K562 (cell line): ENCODE results near the gene TMEM143. TPM values are rescaled to one million over a fixed set of nuclear protein-coding genes. Genes with fewer than 3 reads are reported as not detected.

ENCODE experiments used
- ATAC-seq: fragments of 200-7000 bp; cut with Tn5 transposase; 3 replicates; pipeline ENCODE4 v1.9.1; 2020; ENCODE audit warnings: moderate library complexity
- BruUV-seq: library from RNA; stranded (reverse); fragments of 400-500 nt; replicated peaks from 2 replicates; lab custom pipeline; 2021; lab: Mats Ljungman, UMichigan
- CTCF ChIA-PET: fragments of 300-600 bp; formaldehyde crosslinking; extraction: SDS; loops from one replicate; lab custom pipeline; 2021; ENCODE audit warnings: low intra/inter-chr PET ratio; lab: Yijun Ruan, JAX
- POLR2A ChIA-PET: fragments of 300-600, 350-650 bp; sonication (Branson Sonifier 250); formaldehyde crosslinking; extraction: SDS; loops from one replicate; lab custom pipeline; 2021; ENCODE audit warnings: antibody characterized with exemption, inconsistent platforms; lab: Yijun Ruan, JAX
- DNase-seq, 4 experiments: peaks; one replicate each; pipeline versions ENCODE4 v3.0.0 to v3.0.0-alpha.2; 2011 to 2018; ENCODE audit warnings: low spot score in 3 of 4, mixed read lengths in 3 of 4; ENCODE audit errors: extremely low read depth in 1 of 4
- FAIRE-seq: peaks from 2 replicates; lab custom pipeline; 2011; peaks lifted over from hg19 to GRCh38; lab: Jason Lieb, UNC
- H2AFZ ChIP-seq: 2 replicates; pipeline ENCODE4 v1.6.0; 2011; ENCODE audit warnings: low read depth, low read length, control low read depth, inconsistent platforms
- H3K27ac ChIP-seq: fragments of 200-600 bp; 3 replicates; pipeline ENCODE4 v1.8.0; 2011; ENCODE audit warnings: low read depth, mild to moderate bottlenecking, control low read depth, inconsistent platforms, low read length, moderate library complexity, mixed read lengths; ENCODE audit errors: extremely low read depth
- H3K27me3 ChIP-seq, 2 experiments: fragments of 300-600 bp in 1 of 2; 2 replicates in 1 of 2; 3 replicates in 1 of 2; pipeline versions ENCODE4 v1.6.0 to v1.8.0; 2011; ENCODE audit warnings: inconsistent platforms in 2 of 2, low read length in 2 of 2, mild to moderate bottlenecking in 1 of 2, mixed read lengths in 1 of 2, moderate library complexity in 1 of 2; ENCODE audit not compliant: control insufficient read depth in 2 of 2, insufficient read depth in 2 of 2
- H3K36me3 ChIP-seq: fragments of 300-600 bp; 3 replicates; pipeline ENCODE4 v1.8.0; 2011; ENCODE audit warnings: mild to moderate bottlenecking, low read length, inconsistent platforms; ENCODE audit not compliant: control insufficient read depth, insufficient read depth
- H3K4me1 ChIP-seq, 2 experiments: fragments of 200-600 bp in 1 of 2; replicated peaks in 1 of 2; 2 replicates in 1 of 2; 3 replicates in 1 of 2; pipeline versions ENCODE4 v1.5.1 to v1.8.0; 2011; ENCODE audit warnings: inconsistent platforms in 2 of 2, low read length in 2 of 2, mild to moderate bottlenecking in 1 of 2, mixed read lengths in 1 of 2, moderate library complexity in 1 of 2; ENCODE audit not compliant: control insufficient read depth in 2 of 2, insufficient read depth in 2 of 2
- H3K4me2 ChIP-seq: 2 replicates; pipeline ENCODE4 v1.6.1; 2011; ENCODE audit warnings: low read length, control low read depth, inconsistent platforms, mixed read lengths; ENCODE audit not compliant: insufficient read depth
- H3K4me3 ChIP-seq: fragments of 200-600 bp; sonication (generic), shearing (Covaris generic); 2 replicates; pipeline ENCODE4 v1.5.1; 2016; ENCODE audit warnings: control low read depth, inconsistent platforms
- H3K79me2 ChIP-seq: fragments of 200-600 bp; 3 replicates; pipeline ENCODE4 v1.8.0; 2011; ENCODE audit warnings: low read length, inconsistent platforms; ENCODE audit not compliant: control insufficient read depth, insufficient read depth
- H3K9ac ChIP-seq, 2 experiments: 2 replicates each; pipeline versions ENCODE4 v1.6.0 to v1.6.1; 2011; ENCODE audit warnings: low read depth in 2 of 2, low read length in 2 of 2, control low read depth in 1 of 2, inconsistent platforms in 1 of 2, mild to moderate bottlenecking in 1 of 2, mixed read lengths in 1 of 2; ENCODE audit not compliant: insufficient read depth in 1 of 2
- H3K9me1 ChIP-seq: one replicate; pipeline ENCODE4 v1.6.0; 2011; ENCODE audit warnings: inconsistent platforms, mild to moderate bottlenecking, low read length, moderate library complexity; ENCODE audit not compliant: control insufficient read depth, insufficient read depth
- H3K9me3 ChIP-seq: replicated peaks from 2 replicates; pipeline ENCODE4 v1.5.1; 2011; ENCODE audit warnings: low read depth, low read length, inconsistent platforms; ENCODE audit not compliant: control insufficient read depth, insufficient read depth
- H4K20me1 ChIP-seq: replicated peaks from 2 replicates; pipeline ENCODE4 v1.6.1; 2011; ENCODE audit warnings: low read length, inconsistent platforms, mixed read lengths; ENCODE audit not compliant: control insufficient read depth, insufficient read depth
- BHLHE40 ChIP-seq: IDR thresholded peaks from 2 replicates; pipeline ENCODE4 v1.6.1; 2011; ENCODE audit warnings: low read length, improper control_type of control experiment
- CHD1 ChIP-seq: fragments of 200-600 bp; sonication (generic); IDR thresholded peaks from one replicate; pipeline ENCODE4 v1.6.1; 2012; ENCODE audit warnings: mild to moderate bottlenecking, moderate library complexity, low read length, inconsistent platforms
- E2F8 ChIP-seq: fragments of 450-650 bp; IDR thresholded peaks from 2 replicates; pipeline ENCODE4 v1.7.1; 2018; ENCODE audit warnings: mild to moderate bottlenecking, low read depth; ENCODE audit not compliant: partially characterized antibody
- HMG20B ChIP-seq: fragments of 250-450 bp; sonication (Bioruptor Pico); IDR thresholded peaks from 2 replicates; pipeline ENCODE4 v1.5.0; 2021; ENCODE audit warnings: mild to moderate bottlenecking
- NFXL1 ChIP-seq: fragments of 450-650 bp; formaldehyde crosslinking; IDR thresholded peaks from 2 replicates; pipeline ENCODE4 v1.4.0; 2021; ENCODE audit warnings: mild to moderate bottlenecking
- U2AF1 ChIP-seq: fragments of 200-400 bp; formaldehyde crosslinking; optimal IDR thresholded peaks from 2 replicates; pipeline ENCODE3; 2017; ENCODE audit warnings: mild to moderate bottlenecking, low read depth, low read length, moderate library complexity
- ZBTB12 ChIP-seq: fragments of 250-450 bp; sonication (Bioruptor Pico); IDR thresholded peaks from 2 replicates; pipeline ENCODE4 v1.4.0; 2020
- ZNF121 ChIP-seq: sonication (generic); formaldehyde crosslinking; conservative IDR thresholded peaks from 2 replicates; pipeline ENCODE4 v1.8.0; 2022; ENCODE audit warnings: missing genetic modification reagents
- WGBS: fragments of 100-300 bp; shearing (Covaris generic); methylation state at CpG from one replicate; pipeline ENCODE4 v1.1.6; 2016; ENCODE audit warnings: low coverage, mixed read lengths; ENCODE audit not compliant: insufficient coverage; ENCODE audit errors: missing lambda C conversion rate; 5-methylcytosine and 5-hydroxymethylcytosine counted together
- in situ Hi-C: fragments of 300-500 bp; cut with MboI; formaldehyde crosslinking; loops from 4 replicates; pipeline ENCODE4 v1.15.0; 2018; ENCODE audit warnings: inconsistent platforms, mixed read lengths
- intact Hi-C: fragments of 100-400 bp; cut with micrococcal nuclease; formaldehyde crosslinking; loops from 2 replicates; pipeline ENCODE4 v1.14.2; 2022
- polyA plus RNA-seq, 8 experiments: library from polyadenylated mRNA; depleted of rRNA in 4 of 8; stranded (reverse) in 5 of 8; unstranded in 3 of 8; fragments of >200 nt; fragmentation: Nextera tagmentation in 2 of 8; fragmentation: Illumina TruSeq in 1 of 8; extraction: Ambion mirVana in 2 of 8; extraction: Trizol in 1 of 8; gene quantifications; 2 replicates each; pipeline versions ENCODE4 v1.2.1 to v1.2.3, GENCODE V29; 2011 to 2014; ENCODE audit warnings: inconsistent platforms in 1 of 8, missing spikeins in 1 of 8
- total RNA-seq, 7 experiments: library from RNA; depleted of rRNA in 6 of 7; stranded (reverse); fragments of >200 nt in 6 of 7; fragmentation: Illumina TruSeq in 2 of 7; extraction: Trizol in 2 of 7; gene quantifications; 2 replicates each; pipeline versions ENCODE4 v1.2.1 to v1.2.3, GENCODE V29; 2011 to 2021; ENCODE audit warnings: low replicate concordance in 1 of 7
- TF ChIP-seq, protein P1 (sequence below): fragments of 250-450 bp; sonication (Bioruptor Pico); IDR thresholded peaks from 2 replicates; pipeline ENCODE4 v1.5.0; 2021; ENCODE audit warnings: mild to moderate bottlenecking, moderate library complexity

Gene TMEM143
- total and polyA plus RNA-seq, 9 of the 15 experiments (the other 6 are each of a cell fraction or from before 2014, with no cell fraction given): 0.66 to 8.8 (median 4.3) TPM

DNA sequence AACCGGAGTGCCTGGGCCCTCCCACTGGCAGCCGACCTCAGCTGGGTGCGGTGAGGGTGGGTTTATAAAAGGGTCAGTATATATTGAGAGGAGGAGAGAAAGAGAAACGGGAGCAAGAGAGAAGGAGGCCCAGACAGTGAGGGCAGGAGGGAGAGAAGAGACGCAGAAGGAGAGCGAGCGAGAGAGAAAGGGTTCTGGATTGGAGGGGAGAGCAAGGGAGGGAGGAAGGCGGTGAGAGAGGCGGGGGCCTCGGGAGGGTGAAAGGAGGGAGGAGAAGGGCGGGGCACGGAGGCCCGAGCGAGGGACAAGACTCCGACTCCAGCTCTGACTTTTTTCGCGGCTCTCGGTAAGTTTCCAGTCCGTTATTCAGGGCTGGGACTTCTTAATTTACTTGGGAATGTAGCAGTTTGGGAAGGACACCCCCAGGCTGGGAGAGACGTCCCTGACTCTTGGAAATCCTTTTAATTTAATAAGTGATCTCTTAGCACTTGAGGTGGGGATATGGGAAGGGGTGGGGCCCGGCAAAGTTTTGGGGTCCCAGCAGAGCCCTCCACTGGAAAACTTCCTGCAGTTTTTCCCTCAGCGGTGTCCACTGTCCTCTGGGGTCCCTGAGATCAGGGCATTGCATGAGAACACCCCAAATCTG lies 38.4 kb downstream of the TMEM143 start, which contains the start of gene EMP3 (continued):
- TF ChIP-seq CHD1 (peak; percentile 86), BHLHE40 (peak; percentile 18; the same call in 1 of the 2 replicates), U2AF1 (no peak)

GRCh38 chr19:48321622-48322591 lies 41.8 kb downstream of the TMEM143 start:
- peaks cover 2% of the 10 kb centered on the region; the same call in 1 of the 2 replicates for H3K9me3 ChIP-seq
- ChIA-PET POLR2A (interaction anchor here (0.6 to 2.7 kb wide), 13 partner anchors 9 to 417 kb away, joined by 3 to 16 read pairs (median 3); partner anchors contain the start of genes SYNGR4 and TMEM143), CTCF (interaction anchor here (3.8 kb wide), 1 partner anchor 12 kb away, joined by 57 read pairs; no protein-coding TSS in a partner anchor)
- H3K27me3 ChIP-seq: no peaks in the 10 kb centered on the region
- peak overlapping the region; percentile 83 for H2AFZ ChIP-seq
- peak; percentile 95 to 98 (median 96) for DNase-seq
- H3K9ac ChIP-seq: peak overlapping the region; percentile 90 to 97
- WGBS: under 1% methylated on average over 43 of the region's 63 CpGs
- H3K36me3 ChIP-seq: no peaks in the 10 kb centered on the region
- in situ Hi-C loops (no loop called here), intact Hi-C loops (loop anchor here (5.0 to 10.0 kb wide), 3 partner anchors 40 to 260 kb away; partner anchors contain the start of genes GRIN2D, KDELR1, SYNGR4 and TMEM143)
- H3K9me1 ChIP-seq: no peaks in the 10 kb centered on the region
- peak; percentile 80 for ATAC-seq
- peak overlapping the region; percentile 57 for H3K4me3 ChIP-seq
- TSS peak; percentile 38 for BruUV-seq
- peak overlapping the region; percentile 99 for H3K27ac ChIP-seq
- peak overlapping the region; percentile 88 for H3K4me2 ChIP-seq
- H4K20me1 ChIP-seq: no peaks in the 10 kb centered on the region
- FAIRE-seq: peak; percentile 97
- H3K79me2 ChIP-seq: peaks cover 27% of the 10 kb centered on the region
- H3K4me1 ChIP-seq: peaks cover 26 to 53% of the 10 kb centered on the region in 2 experiments
- TF ChIP-seq HMG20B (CRISPR knock-in tag) (no peak; the same call in 1 of the 2 replicates), NFXL1 (0 out of 2 replicates have a peak, but pooled peaks have one; percentile 35), ZNF121 (CRISPR knock-in tag) (no peak), E2F8 (no peak), ZBTB12 (CRISPR knock-in tag) (peak; percentile 51; the same call in 1 of the 2 replicates)
- TF ChIP-seq, protein P1, sequence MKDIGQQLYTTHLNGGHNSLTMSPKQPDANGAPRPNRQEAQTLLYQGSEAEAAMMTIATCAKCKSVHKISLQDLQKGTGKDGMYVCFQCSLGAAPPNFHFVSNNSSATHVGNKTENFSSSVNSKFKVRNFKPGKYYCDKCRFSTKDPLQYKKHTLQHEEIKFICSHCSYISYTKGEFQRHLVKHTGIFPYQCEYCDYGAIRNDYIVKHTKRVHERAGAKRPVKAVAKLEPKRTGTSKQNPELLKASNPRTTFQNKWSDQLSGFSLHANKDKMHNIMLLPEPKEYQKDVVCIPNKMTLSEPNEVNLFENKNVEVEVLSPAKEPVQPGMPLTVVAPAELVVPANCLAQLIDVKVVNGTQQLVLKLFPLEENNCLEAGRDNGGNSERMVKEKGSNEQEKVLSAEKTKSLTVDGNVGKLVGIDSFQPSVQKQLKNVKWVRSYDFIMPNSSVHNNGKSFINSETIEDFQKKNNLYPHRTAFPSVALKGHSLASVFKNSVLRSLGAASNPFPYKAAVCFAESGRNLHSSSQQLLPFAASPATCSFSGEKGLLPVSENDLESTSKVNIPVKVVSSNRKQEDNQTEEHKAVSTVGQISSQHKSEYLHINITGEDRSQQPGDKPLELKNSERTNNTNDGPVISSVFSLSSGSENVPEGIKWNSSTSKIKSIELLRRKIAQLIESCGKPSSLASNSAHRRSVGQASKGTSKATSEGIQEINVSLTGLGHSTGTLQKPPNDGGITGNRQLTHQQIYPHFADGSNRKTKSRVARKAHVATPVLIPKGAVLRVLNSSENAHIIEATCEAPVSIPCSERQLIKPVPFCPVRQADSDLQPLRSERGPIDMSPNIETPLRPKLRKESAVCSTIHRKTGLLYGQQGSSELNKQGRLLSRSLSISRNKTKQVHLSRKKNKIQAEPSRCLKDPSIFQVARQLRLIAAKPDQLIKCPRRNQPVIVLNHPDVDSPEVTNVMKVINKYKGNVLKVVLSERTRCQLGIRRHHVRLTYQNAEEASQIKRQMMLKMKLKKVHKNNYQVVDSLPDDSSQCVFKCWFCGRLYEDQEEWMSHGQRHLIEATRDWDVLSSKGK (CRISPR knock-in tag): no peak
